ENCODE data around the gene CHCHD10. TPM values are rescaled to one million over a fixed set of nuclear protein-coding genes. Genes with fewer than 3 reads are reported as not detected.

CHCHD10 gene
- total and polyA plus RNA-seq, 10 of the 15 experiments (the other 5 are each of a cell fraction or from before 2014, with no cell fraction given), result 13.2 to 241 (median 128) TPM

DNA sequence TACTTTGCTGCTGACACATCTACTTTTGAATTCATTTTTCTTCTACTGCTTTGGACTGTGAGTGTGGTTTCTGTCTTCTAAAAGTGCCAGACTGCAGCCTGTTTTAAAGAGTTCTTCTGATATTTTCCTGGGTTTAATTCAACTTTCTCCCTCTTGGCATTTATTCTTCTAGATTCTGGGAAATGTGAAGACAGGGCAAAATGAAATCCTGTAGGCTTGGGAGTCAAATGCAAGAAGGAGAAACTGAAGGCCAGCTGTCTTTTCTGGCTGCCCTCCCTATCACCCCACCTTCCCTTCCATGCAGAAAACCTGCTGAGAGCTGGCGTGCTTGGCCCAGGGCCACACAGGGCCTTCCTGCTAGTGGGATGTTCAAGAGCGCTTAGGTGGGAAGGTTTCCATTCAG lies 24.5 kb downstream of the CHCHD10 start:
- no peak overlapping the region for H3K4me3 ChIP-seq
- H3K9me3 ChIP-seq (replicated peaks; ENCODE audit: control insufficient read depth, insufficient read depth, low read length), result no peaks in the 10 kb centered on the region; the same call in 2 of the 3 replicates
- ChIA-PET SMC1A (ENCODE audit: uncharacterized antibody, unreplicated experiment) (no interaction called here), RAD21 (ENCODE audit: unreplicated experiment) (no interaction called here), POLR2A (no interaction called here), CTCF (no interaction called here)
- no peaks in the 10 kb centered on the region for H3K27me3 ChIP-seq (replicated peaks in 1 of 2; ENCODE audit: control insufficient read depth in 2 of 2, insufficient read depth in 2 of 2, low read length in 1 of 2)
- FAIRE-seq, result no peak
- no peak overlapping the region for H3K27ac ChIP-seq (ENCODE audit: control insufficient read depth, insufficient read depth)
- no peaks in the 10 kb centered on the region; a peak in 1 of 4 replicates for H3K36me3 ChIP-seq (ENCODE audit: control insufficient read depth in 2 of 2, insufficient read depth in 2 of 2, low read length in 1 of 2)
- no peak for ATAC-seq
- H2AFZ ChIP-seq (ENCODE audit: control insufficient read depth, low read depth, low read length), result no peak overlapping the region
- no TSS peak for BruUV-seq (replicated peaks)
- WGBS (ENCODE audit: insufficient coverage, insufficient replicate concordance, low lambda C conversion rate, missing lambda C conversion rate), result 97% methylated on average over 2 of the region's 2 CpGs
- no peak for DNase-seq (ENCODE audit: low read depth, low spot score)
- in situ Hi-C loops (cut with MboI), result no loop called here
- H3K4me1 ChIP-seq (ENCODE audit: control insufficient read depth, insufficient read depth, low read length), result no peaks in the 10 kb centered on the region
- no peak overlapping the region for H3K9ac ChIP-seq (ENCODE audit: control insufficient read depth, insufficient read depth, low read length)
- H4K20me1 ChIP-seq (ENCODE audit: control insufficient read depth, insufficient read depth), result no peaks in the 10 kb centered on the region
- intact Hi-C loops (cut with micrococcal nuclease; ENCODE audit: unreplicated experiment), result no loop called here
- no peaks in the 10 kb centered on the region for H3K79me2 ChIP-seq (ENCODE audit: control insufficient read depth, insufficient read depth, low read length)
- H3K4me2 ChIP-seq (ENCODE audit: control insufficient read depth, insufficient read depth), result no peak overlapping the region
- TF ChIP-seq, protein P1, sequence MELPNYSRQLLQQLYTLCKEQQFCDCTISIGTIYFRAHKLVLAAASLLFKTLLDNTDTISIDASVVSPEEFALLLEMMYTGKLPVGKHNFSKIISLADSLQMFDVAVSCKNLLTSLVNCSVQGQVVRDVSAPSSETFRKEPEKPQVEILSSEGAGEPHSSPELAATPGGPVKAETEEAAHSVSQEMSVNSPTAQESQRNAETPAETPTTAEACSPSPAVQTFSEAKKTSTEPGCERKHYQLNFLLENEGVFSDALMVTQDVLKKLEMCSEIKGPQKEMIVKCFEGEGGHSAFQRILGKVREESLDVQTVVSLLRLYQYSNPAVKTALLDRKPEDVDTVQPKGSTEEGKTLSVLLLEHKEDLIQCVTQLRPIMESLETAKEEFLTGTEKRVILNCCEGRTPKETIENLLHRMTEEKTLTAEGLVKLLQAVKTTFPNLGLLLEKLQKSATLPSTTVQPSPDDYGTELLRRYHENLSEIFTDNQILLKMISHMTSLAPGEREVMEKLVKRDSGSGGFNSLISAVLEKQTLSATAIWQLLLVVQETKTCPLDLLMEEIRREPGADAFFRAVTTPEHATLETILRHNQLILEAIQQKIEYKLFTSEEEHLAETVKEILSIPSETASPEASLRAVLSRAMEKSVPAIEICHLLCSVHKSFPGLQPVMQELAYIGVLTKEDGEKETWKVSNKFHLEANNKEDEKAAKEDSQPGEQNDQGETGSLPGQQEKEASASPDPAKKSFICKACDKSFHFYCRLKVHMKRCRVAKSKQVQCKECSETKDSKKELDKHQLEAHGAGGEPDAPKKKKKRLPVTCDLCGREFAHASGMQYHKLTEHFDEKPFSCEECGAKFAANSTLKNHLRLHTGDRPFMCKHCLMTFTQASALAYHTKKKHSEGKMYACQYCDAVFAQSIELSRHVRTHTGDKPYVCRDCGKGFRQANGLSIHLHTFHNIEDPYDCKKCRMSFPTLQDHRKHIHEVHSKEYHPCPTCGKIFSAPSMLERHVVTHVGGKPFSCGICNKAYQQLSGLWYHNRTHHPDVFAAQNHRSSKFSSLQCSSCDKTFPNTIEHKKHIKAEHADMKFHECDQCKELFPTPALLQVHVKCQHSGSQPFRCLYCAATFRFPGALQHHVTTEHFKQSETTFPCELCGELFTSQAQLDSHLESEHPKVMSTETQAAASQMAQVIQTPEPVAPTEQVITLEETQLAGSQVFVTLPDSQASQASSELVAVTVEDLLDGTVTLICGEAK (IDR thresholded peaks at IDR 0.05; ENCODE audit: borderline replicate concordance), result no peak
- TF ChIP-seq DPF2 (IDR thresholded peaks at IDR 0.05) (no peak), SUZ12 (IDR thresholded peaks at IDR 0.05; ENCODE audit: unreplicated experiment) (no peak), ZNF592 (IDR thresholded peaks at IDR 0.05) (peak; percentile 97), EP300 (IDR thresholded peaks at IDR 0.05; ENCODE audit: borderline replicate concordance in 1 of 2, control insufficient read depth in 1 of 2, low read depth in 2 of 2, low read length in 2 of 2) (no peak), MLLT1 (IDR thresholded peaks at IDR 0.05) (no peak), ZNF24 (IDR thresholded peaks at IDR 0.05) (peak; percentile 87), JUNB (IDR thresholded peaks at IDR 0.05) (no peak), RAD51 (IDR thresholded peaks at IDR 0.05) (no peak)
- TF ChIP-seq, protein P2, sequence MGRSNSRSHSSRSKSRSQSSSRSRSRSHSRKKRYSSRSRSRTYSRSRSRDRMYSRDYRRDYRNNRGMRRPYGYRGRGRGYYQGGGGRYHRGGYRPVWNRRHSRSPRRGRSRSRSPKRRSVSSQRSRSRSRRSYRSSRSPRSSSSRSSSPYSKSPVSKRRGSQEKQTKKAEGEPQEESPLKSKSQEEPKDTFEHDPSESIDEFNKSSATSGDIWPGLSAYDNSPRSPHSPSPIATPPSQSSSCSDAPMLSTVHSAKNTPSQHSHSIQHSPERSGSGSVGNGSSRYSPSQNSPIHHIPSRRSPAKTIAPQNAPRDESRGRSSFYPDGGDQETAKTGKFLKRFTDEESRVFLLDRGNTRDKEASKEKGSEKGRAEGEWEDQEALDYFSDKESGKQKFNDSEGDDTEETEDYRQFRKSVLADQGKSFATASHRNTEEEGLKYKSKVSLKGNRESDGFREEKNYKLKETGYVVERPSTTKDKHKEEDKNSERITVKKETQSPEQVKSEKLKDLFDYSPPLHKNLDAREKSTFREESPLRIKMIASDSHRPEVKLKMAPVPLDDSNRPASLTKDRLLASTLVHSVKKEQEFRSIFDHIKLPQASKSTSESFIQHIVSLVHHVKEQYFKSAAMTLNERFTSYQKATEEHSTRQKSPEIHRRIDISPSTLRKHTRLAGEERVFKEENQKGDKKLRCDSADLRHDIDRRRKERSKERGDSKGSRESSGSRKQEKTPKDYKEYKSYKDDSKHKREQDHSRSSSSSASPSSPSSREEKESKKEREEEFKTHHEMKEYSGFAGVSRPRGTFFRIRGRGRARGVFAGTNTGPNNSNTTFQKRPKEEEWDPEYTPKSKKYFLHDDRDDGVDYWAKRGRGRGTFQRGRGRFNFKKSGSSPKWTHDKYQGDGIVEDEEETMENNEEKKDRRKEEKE (IDR thresholded peaks at IDR 0.05), result no peak

All from GM12878 (cell line).